ENCODE measurements around the gene SGTB. TPM values are rescaled to one million over a fixed set of nuclear protein-coding genes. Genes with fewer than 3 reads are reported as not detected.

Gene SGTB
- total and polyA plus RNA-seq, 2 of the 8 experiments (the other 6 are each of a cell fraction or from before 2014, with no cell fraction given) = 2.2 to 18.7 TPM

DNA sequence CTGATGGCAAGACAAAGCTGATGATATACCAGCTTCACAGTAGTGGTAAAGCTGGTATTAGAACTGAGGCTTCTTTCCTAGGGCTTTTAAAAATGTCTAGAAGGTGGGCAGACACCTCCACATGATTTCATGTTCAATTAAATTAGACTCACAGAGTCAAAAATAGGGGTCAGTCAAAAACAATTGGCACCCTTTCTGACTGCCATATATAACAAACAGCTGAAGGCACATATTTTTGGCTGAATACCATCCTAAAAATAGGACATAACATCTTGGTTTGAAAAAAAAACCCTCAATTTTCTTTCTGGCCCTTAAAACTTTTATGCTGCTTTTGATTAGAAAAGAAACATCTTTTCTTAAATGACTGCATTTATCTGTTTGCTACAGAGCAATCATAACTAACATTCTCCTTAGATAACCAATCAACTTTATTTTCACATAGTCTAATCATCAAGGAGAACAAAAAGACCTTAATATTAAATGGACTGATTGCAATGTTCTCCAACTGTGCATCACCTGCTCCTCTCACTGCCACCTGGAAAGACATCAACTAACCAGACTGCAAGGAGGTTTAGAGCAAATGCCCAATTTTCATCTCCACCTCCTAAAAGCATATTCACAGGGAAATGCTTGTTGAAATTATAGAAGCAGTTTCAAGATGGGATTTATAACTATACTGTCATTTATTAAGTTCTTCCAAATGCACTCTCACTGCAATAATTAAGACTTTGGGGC lies 3.2 kb downstream of the SGTB start:
- Histone ChIP-seq H3K14ac (ENCODE audit: insufficient read length) (no peak overlapping the region), H4K20me1 (replicated peaks in 1 of 2; ENCODE audit: control insufficient read depth in 1 of 2, insufficient read depth in 2 of 2, low read length in 2 of 2) (peaks cover 2% of the 10 kb centered on the region in 2 experiments), H3K36me3 (ENCODE audit: control insufficient read depth in 2 of 4, insufficient read depth in 4 of 4, low read length in 3 of 4) (peaks cover 0 to 8% (median 0%) of the 10 kb centered on the region in 4 experiments; a peak in 1 of 8 replicates), H3K23ac (ENCODE audit: insufficient read length) (no peak overlapping the region), H3K18ac (ENCODE audit: extremely low read depth, low read length) (no peak overlapping the region), H3K4me2 (ENCODE audit: insufficient read depth in 1 of 2, low read depth in 2 of 2, low read length in 2 of 2) (no peak overlapping the region), H2AFZ (ENCODE audit: low read length) (no peak overlapping the region), H2AK5ac (ENCODE audit: low read depth, low read length) (no peak overlapping the region), H3K23me2 (ENCODE audit: low read depth, low read length) (peaks cover 8% of the 10 kb centered on the region), H2BK12ac (ENCODE audit: low read depth, low read length) (no peak overlapping the region), H3K27me3 (replicated peaks in 1 of 4; ENCODE audit: control insufficient read depth in 3 of 4, extremely low read depth in 1 of 4, insufficient read depth in 3 of 4, low read length in 3 of 4) (no peaks in the 10 kb centered on the region), H3K79me1 (ENCODE audit: low read depth, low read length) (no peaks in the 10 kb centered on the region), H3K56ac (replicated peaks; ENCODE audit: insufficient read length, low read depth, low read length) (no peak overlapping the region), H4K8ac (ENCODE audit: extremely low read depth, insufficient read depth, low read length) (no peak overlapping the region), H3K4me1 (replicated peaks in 1 of 4; ENCODE audit: control insufficient read depth in 3 of 4, insufficient read depth in 4 of 4, low read length in 3 of 4) (no peaks in the 10 kb centered on the region), H2BK5ac (ENCODE audit: low read depth, low read length) (no peak overlapping the region), H3K4ac (replicated peaks; ENCODE audit: insufficient read length, low read depth, low read length) (no peak overlapping the region), H2BK20ac (ENCODE audit: low read length) (no peak overlapping the region), H3K79me2 (ENCODE audit: control insufficient read depth in 1 of 2, insufficient read depth in 2 of 2, low read length in 2 of 2) (peaks cover 0 to 15% of the 10 kb centered on the region in 2 experiments; a peak in 3 of 4 replicates), H3K9me3 (ENCODE audit: insufficient read depth in 2 of 2, low read depth in 1 of 2, low read length in 1 of 2) (no peaks in the 10 kb centered on the region), H3K27ac (ENCODE audit: low read depth, low read length) (no peak overlapping the region), H3K9ac (replicated peaks in 1 of 4; ENCODE audit: extremely low read depth in 1 of 4, low read depth in 3 of 4, low read length in 3 of 4) (no peak overlapping the region), H4K5ac (ENCODE audit: insufficient read length, low read depth, low read length) (no peak overlapping the region), H3K4me3 (ENCODE audit: extremely low read depth in 1 of 4, insufficient read depth in 2 of 4, low read depth in 3 of 4, low read length in 4 of 4) (no peak overlapping the region), H2BK120ac (replicated peaks; ENCODE audit: low read depth, low read length) (no peak overlapping the region), H2BK15ac (ENCODE audit: low read length) (no peak overlapping the region), H4K91ac (replicated peaks; ENCODE audit: insufficient read length, low read length) (no peak overlapping the region)
- DNase-seq (ENCODE audit: low read depth in 1 of 2, low spot score in 2 of 2) (no peak), FAIRE-seq (no peak)
- CTCF ChIA-PET (ENCODE audit: partially characterized antibody) = no interaction called here
- POLR2A ChIA-PET (ENCODE audit: partially characterized antibody) = no interaction called here
- no peak for TF ChIP-seq HDAC2 (IDR thresholded peaks at IDR 0.05; ENCODE audit: borderline replicate concordance in 1 of 2, low read depth in 2 of 2, low read length in 2 of 2)
- TF ChIP-seq CBX8 (IDR thresholded peaks at IDR 0.05; ENCODE audit: borderline replicate concordance, low read depth, low read length) = no peak
- no peak for TF ChIP-seq EZH2 (IDR thresholded peaks at IDR 0.05; ENCODE audit: low read depth, low read length, severe bottlenecking)
- no peak for TF ChIP-seq HDAC6 (IDR thresholded peaks at IDR 0.05; ENCODE audit: low read depth, low read length)
- TF ChIP-seq CEBPB (IDR thresholded peaks at IDR 0.05; ENCODE audit: low read depth, low read length) = no peak
- TF ChIP-seq, protein P1, sequence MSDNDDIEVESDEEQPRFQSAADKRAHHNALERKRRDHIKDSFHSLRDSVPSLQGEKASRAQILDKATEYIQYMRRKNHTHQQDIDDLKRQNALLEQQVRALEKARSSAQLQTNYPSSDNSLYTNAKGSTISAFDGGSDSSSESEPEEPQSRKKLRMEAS (IDR thresholded peaks at IDR 0.05) = no peak
